Epithelial cell of proximal tubule (primary cell): Measurements from ENCODE around the gene SPRY1. TPM values are rescaled to one million over a fixed set of nuclear protein-coding genes. Genes with fewer than 3 reads are reported as not detected.

Experiments used
- DNase-seq: peaks from one replicate; pipeline ENCODE4 v3.0.0-alpha.2; 2011; ENCODE audit warnings: low read depth
- H3K4me3 ChIP-seq: 2 replicates; pipeline ENCODE4 v1.5.1; 2011; ENCODE audit warnings: low read depth, mild to moderate bottlenecking, low read length
- CTCF ChIP-seq: conservative IDR thresholded peaks from 2 replicates; pipeline ENCODE4 v1.5.1; 2012; ENCODE audit warnings: low read depth, mild to moderate bottlenecking, low read length
- total RNA-seq: library from RNA; depleted of rRNA; stranded (reverse); fragments of >200 nt; gene quantifications from 2 replicates; pipeline ENCODE4 v1.2.3, GENCODE V29; 2015

SPRY1 gene
- total RNA-seq, 1 donor from 2014 or later, result 14.8 TPM

DNA sequence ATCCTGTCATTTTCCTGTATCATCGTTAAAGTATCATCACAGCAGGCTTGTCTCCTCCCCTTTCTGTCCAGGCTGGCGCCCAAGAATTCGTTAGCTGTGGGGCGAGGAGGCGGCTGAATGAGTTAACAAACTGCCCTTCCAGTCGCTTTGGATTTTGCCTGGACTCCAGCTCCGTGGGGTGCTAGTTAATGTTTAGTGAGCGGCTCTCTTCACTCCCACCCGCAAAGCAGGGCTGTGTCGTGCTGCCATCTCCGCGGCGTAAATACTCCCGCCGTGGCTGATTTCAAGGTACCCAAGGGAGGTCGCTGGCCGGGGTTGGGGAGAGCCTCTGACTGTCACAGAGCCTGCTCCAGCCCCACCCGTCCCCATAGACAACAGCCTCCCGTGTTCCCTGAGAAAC, 44.9 kb upstream of the SPRY1 start:
- H3K4me3 ChIP-seq, result peak overlapping the region; percentile 51
- TF ChIP-seq CTCF, result no peak
- DNase-seq, result peak; percentile 37

DNA sequence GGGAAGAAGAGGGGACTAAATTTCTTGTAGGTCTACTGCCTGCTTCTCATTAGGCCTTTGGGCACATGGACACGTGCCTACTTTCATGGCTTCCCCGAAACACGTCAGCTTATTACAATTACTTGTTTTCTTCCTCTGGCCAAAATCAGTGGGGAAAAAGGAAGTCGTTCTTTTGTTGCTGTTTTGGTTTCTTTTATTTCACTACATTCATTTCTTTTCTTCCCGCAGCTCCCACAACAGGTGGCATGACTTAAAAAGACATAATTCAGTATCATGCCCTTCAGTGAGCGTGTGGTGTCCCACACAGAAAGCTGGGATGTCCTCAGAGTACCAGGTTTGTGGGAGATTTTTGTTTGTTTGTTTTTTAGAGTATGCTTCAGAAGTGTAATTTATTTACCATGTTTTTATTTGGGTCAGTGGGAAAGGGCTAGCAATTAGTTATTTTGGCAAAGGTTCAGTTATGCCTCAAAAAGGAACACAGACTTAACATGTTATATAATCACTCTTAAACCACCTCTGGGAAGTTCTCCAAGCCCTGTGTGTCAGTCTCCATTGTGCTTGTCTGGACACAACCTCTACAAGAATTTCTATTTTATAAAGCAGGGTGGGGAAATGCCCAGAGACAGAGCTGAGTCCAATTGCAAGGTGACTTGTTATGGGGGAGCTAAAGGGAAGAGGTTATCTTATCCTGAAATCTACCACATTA, 44.2 kb upstream of the SPRY1 start:
- DNase-seq, result no peak
- H3K4me3 ChIP-seq, result peak overlapping the region; percentile 51

DNA sequence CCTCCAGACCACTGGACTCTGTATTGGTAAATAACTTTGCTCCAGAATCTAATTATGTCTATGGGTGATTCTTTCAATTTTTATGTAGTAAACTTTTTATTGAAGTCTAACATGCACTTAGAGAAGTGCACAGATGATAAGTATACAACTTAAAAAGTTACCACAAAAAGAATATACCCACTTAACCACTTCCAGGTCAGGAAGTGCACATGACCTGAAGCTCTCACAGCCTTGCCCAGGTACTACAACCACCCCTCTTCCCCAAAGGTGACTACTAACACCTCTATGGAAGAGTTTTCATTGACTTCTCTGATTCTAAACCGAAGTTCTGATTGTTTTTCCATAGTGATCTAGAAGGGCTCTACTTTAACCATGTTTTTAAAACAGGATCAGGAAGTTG, 43.6 kb upstream of the SPRY1 start:
- no peak overlapping the region for H3K4me3 ChIP-seq
- no peak for DNase-seq
- no peak for TF ChIP-seq CTCF

More for the DNA sequence above, 44.2 kb upstream of the SPRY1 start:
- TF ChIP-seq CTCF, result no peak

DNA sequence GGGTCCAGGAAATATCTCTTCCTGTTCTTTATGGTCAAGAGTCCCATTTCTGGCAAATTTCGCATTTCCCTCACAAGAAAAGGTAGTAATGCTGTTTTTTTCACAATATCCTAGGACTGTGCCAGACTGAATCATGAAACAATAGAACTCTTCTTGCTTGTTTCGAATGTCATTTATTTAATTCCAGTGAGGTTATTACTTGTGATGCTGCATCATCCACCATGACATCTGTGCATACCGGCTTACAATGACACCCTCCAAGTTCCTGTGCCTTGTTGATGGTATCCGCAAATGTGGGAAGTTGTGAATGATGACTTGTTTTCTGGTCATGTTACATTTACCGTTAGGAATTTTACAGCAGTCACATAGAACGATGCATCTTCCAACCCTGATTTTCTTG, 42.9 kb upstream of the SPRY1 start:
- no peak for DNase-seq
- no peak overlapping the region for H3K4me3 ChIP-seq
- no peak for TF ChIP-seq CTCF

- DNase-seq, result no peak
- TF ChIP-seq CTCF, result no peak
- H3K4me3 ChIP-seq, result no peak overlapping the region
Measured at GRCh38 chr4:123354701-123355100, 41.9 kb upstream of the SPRY1 start.

DNA sequence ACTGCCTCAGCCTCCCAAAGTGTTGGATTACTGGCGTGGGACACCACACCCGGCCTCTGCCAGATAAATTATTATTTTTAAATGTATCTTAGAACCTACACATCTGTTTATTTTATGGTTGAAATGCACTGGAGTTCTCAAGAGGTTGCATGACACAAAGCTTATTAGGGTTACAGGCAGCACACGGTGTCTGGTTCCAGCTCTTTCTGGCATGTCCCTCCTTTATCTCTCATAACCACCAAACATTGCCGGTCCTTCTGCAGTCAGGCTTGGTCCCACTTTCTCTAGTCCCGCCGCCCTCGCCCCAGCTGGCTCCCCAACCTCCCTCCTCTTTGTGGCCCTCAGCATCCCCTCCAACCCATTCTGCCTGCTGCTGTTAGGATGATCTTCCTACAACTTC, 39.7 kb upstream of the SPRY1 start:
- no peak for TF ChIP-seq CTCF
- no peak overlapping the region for H3K4me3 ChIP-seq
- DNase-seq, result no peak
